Upper lobe of left lung (tissue), 6 donors: ENCODE results near the gene STXBP6. TPM values are rescaled to one million over a fixed set of nuclear protein-coding genes. Genes with fewer than 3 reads are reported as not detected.

ENCODE experiments used
- ATAC-seq, 2 donors: fragments of 200-7000 bp; cut with Tn5 transposase; one replicate each; pipeline ENCODE4 v1.9.1; 2022; ENCODE audit warnings: mild to moderate bottlenecking in 2 of 2, moderate library complexity in 2 of 2; ENCODE audit not compliant: low FRiP score in 2 of 2
- DNase-seq, 2 donors: peaks; one replicate each; pipeline ENCODE4 v3.0.0-alpha.2; 2019 to 2020
- H3K27ac ChIP-seq, 4 donors: fragments of 200-600 bp; sonication (generic); one replicate each; pipeline ENCODE4 v1.5.1; 2016 to 2019
- H3K27me3 ChIP-seq, 4 donors: fragments of 200-600 bp; sonication (generic); one replicate each; pipeline ENCODE4 v1.5.1; 2017 to 2019
- H3K36me3 ChIP-seq, 4 donors: fragments of 200-600 bp; sonication (generic); one replicate each; pipeline ENCODE4 v1.5.1; 2016 to 2019
- H3K4me1 ChIP-seq, 4 donors: fragments of 200-600 bp; sonication (generic); one replicate each; pipeline ENCODE4 v1.5.1; 2018 to 2019
- H3K4me3 ChIP-seq, 4 donors: fragments of 200-600 bp; sonication (generic); one replicate each; pipeline ENCODE4 v1.5.1; 2017 to 2019; ENCODE audit warnings: mild to moderate bottlenecking in 2 of 4, moderate library complexity in 1 of 4
- H3K9me3 ChIP-seq, 4 donors: fragments of 200-600 bp; sonication (generic); one replicate each; pipeline ENCODE4 v1.5.1; 2018 to 2019
- EP300 ChIP-seq, 4 donors: sonication (generic); formaldehyde crosslinking; IDR thresholded peaks; one replicate each; pipeline ENCODE4 v1.5.1; 2017; ENCODE audit warnings: antibody characterized with exemption in 4 of 4, control low read depth in 2 of 4
- POLR2A ChIP-seq, 4 donors: fragments of 450-650 bp; IDR thresholded peaks; one replicate each; pipeline ENCODE4 v1.5.1; 2016 to 2017; ENCODE audit warnings: antibody characterized with exemption in 4 of 4, mild to moderate bottlenecking in 2 of 4
- POLR2AphosphoS5 ChIP-seq, 2 donors: sonication (generic); formaldehyde crosslinking; IDR thresholded peaks; one replicate each; pipeline ENCODE4 v1.5.1; 2017; ENCODE audit warnings: antibody characterized with exemption in 2 of 2
- WGBS, 2 donors: methylation state at CpG; one replicate each; pipeline ENCODE4 v1.1.5; 2017 to 2018; 5-methylcytosine and 5-hydroxymethylcytosine counted together
- total RNA-seq, 6 donors: library from RNA; depleted of rRNA in 4 of 6; stranded (reverse); fragments of >200 nt in 4 of 6; gene quantifications; one replicate each; pipeline versions ENCODE4 v1.1.0 to v1.2.1, GENCODE V29; 2016 to 2021
- TF ChIP-seq, protein P1 (sequence below), 6 experiments: fragments of 450-650 bp in 4 of 6; fragments of 200-600 bp in 2 of 6; sonication (generic) in 2 of 6; IDR thresholded peaks; one replicate each; pipeline ENCODE4 v1.5.1; 2016 to 2019; ENCODE audit warnings: antibody characterized with exemption in 6 of 6
- donor health status: DM: no; HTN: no; CAD: no; lungs with moderate emphysema.
- donor health status: DM: no; HTN: yes; CAD: no; lungs with severe emphysema.

Gene STXBP6
- total RNA-seq, 6 donors from 2014 or later, result 13.6 to 38.3 (median 23.7) TPM

DNA sequence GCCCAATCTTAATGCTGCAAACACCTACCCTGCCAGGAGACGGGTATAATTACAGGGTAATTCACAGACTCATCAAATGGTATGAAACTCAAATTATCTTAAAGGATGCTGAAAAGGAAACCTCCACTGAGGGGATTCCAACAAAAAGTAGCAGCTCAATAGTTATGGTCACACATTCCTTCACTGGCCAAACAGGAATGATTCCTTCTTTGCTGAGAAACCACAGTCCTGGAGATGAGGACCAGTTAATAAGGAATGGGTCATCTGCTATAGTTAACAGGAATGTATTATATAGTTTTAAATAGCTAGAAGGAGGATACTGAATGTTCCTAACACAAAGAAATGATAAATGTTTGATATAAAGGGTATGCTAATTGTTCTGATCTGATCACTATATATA is 136.9 kb downstream of the STXBP6 start:
- H3K4me1 ChIP-seq, result peaks cover 11 to 19% (median 16%) of the 10 kb centered on the region in 4 donors

DNA sequence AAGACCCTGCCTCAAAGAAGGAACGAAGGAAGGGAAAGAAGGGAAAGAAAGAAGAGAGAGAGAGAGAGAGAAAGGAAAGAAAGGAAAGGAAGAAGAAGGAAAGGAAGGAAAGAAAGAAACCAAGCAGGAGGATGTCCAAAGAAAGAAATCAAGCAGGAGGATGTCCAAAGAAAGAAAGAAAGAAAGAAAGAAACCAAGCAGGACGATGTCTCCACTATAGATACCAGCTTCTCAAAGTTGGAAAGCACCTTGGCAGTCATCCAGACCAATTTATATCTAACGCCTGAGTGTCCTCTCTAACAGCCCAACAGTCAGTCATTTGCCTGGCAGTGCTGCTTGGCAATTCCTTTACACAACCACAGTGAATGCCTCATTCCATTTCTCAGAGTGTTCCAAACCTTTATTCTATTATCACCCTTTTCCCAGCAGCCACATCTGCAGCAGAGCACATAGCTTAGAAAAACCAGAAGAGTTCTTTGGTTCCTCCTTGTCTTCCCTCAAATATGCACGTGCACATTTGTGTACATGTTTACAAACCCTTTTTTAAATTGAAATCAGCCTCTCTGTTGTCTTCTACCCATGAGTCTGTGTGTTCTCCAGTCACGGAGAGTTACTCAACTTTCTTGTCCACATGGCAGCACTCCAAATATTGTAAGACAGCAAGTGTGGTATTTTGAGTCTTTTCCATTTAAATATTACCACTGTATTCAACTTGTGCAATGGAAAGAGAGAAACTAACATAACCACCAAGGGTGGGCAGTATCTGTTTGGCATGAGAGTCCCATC is 138.4 kb downstream of the STXBP6 start:
- H3K4me1 ChIP-seq, result peaks cover 11 to 19% (median 16%) of the 10 kb centered on the region in 4 donors
- H3K36me3 ChIP-seq, result no peaks in the 10 kb centered on the region
- no peak for TF ChIP-seq EP300 (IDR thresholded peaks at IDR 0.05)
- TF ChIP-seq, protein P1, sequence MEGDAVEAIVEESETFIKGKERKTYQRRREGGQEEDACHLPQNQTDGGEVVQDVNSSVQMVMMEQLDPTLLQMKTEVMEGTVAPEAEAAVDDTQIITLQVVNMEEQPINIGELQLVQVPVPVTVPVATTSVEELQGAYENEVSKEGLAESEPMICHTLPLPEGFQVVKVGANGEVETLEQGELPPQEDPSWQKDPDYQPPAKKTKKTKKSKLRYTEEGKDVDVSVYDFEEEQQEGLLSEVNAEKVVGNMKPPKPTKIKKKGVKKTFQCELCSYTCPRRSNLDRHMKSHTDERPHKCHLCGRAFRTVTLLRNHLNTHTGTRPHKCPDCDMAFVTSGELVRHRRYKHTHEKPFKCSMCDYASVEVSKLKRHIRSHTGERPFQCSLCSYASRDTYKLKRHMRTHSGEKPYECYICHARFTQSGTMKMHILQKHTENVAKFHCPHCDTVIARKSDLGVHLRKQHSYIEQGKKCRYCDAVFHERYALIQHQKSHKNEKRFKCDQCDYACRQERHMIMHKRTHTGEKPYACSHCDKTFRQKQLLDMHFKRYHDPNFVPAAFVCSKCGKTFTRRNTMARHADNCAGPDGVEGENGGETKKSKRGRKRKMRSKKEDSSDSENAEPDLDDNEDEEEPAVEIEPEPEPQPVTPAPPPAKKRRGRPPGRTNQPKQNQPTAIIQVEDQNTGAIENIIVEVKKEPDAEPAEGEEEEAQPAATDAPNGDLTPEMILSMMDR (IDR thresholded peaks at IDR 0.05), result no peak
- no peak for TF ChIP-seq POLR2AphosphoS5 (IDR thresholded peaks at IDR 0.05)
- TF ChIP-seq POLR2A (IDR thresholded peaks at IDR 0.05), result no peak
- H3K4me3 ChIP-seq, result no peak overlapping the region
- ATAC-seq, result peak in 1 of 2 donors; percentile 77
- WGBS, 2 donors, result 17 to 22% methylated on average over 5 of the region's 5 CpGs
- H3K27me3 ChIP-seq, result no peaks in the 10 kb centered on the region
- no peaks in the 10 kb centered on the region for H3K9me3 ChIP-seq
- DNase-seq, result no peak
- H3K27ac ChIP-seq, result peak overlapping the region in 2 of 4 donors; percentile 8 to 20

More for the DNA sequence above, 136.9 kb downstream of the STXBP6 start:
- Histone ChIP-seq H3K27me3 (no peaks in the 10 kb centered on the region), H3K4me3 (no peak overlapping the region), H3K9me3 (no peaks in the 10 kb centered on the region), H3K27ac (no peak overlapping the region), H3K36me3 (no peaks in the 10 kb centered on the region)
- 83 to 100% methylated on average over 1 of the region's 1 CpG for WGBS, 2 donors
- no peak for DNase-seq
- ATAC-seq, result no peak
- TF ChIP-seq POLR2AphosphoS5 (IDR thresholded peaks at IDR 0.05) (no peak), POLR2A (IDR thresholded peaks at IDR 0.05) (no peak), EP300 (IDR thresholded peaks at IDR 0.05) (no peak)
- TF ChIP-seq, protein P1 (IDR thresholded peaks at IDR 0.05), result no peak

DNA sequence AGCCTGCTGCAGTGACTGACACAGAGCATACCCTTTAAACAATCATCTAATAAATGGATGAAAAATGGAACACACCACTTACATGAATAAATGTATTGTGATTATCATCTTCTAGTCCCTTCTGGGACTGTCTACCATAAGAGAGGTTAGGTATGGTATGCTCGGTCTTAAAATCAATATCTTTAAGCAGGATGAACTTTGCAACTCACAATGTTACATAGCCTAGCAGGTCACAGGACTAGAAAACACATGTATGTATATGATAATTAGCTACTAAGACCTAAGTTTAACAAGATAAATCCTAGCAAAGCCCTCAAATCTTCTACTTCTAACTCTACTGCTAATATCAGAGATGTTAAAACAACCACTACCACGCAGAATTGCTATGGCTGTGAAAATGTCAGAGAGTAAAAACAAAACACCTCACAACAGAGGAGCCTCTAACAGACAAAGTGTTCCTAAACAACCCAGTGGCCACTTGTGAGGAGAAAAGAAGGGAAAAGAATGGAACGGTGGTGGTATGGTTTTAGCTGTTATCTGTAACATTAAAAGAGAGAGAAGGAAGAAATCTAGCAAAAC is 139.4 kb downstream of the STXBP6 start:
- TF ChIP-seq POLR2AphosphoS5 (IDR thresholded peaks at IDR 0.05) (no peak), POLR2A (IDR thresholded peaks at IDR 0.05) (no peak), EP300 (IDR thresholded peaks at IDR 0.05) (no peak)
- TF ChIP-seq, protein P1 (IDR thresholded peaks at IDR 0.05), result no peak
- no peak for DNase-seq
- Histone ChIP-seq H3K9me3 (no peaks in the 10 kb centered on the region), H3K4me3 (no peak overlapping the region), H3K36me3 (no peaks in the 10 kb centered on the region), H3K4me1 (peaks cover 11 to 19% (median 16%) of the 10 kb centered on the region in 4 donors), H3K27me3 (no peaks in the 10 kb centered on the region), H3K27ac (no peak overlapping the region)
- ATAC-seq, result no peak
- WGBS, 2 donors, result 87 to 93% methylated on average over 3 of the region's 3 CpGs

DNA sequence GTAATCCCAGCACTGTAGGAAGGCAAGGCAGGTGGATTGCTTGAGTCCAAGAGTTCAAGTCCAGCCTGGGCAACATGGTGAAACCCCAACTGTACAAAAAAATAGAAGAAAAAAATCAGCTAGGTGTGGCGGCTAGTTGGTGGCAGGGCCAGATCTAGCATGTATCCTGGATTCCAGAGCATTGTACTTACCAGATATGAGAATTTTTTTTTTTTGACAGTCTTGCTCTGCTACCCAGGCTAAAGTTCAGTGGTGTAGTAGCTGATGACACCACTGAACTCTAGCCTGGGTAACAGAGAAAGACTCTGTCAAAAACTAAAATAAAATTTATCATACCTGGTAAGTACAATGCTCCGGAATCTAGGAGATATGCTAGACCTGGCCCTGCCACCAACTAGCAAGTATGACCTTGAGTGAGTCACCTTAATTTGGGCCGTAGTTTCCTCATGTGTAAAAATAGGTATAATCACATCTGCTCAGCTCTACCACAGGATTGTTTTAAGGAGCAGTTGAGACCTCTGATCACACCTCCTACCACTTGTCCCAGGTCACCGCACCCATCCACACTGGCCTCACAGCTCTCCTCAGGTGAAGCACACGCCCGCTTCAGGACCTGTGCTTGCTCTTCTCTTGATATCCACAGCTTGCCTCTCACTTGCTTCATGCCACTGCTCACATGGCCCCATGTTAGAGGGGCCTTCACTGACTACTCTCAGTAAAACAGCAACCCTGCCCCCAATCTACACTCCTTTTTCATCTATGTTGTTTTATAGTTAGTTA is 140.2 kb downstream of the STXBP6 start:
- DNase-seq (no peak), ATAC-seq (no peak)
- Histone ChIP-seq H3K27me3 (no peaks in the 10 kb centered on the region), H3K4me1 (peaks cover 11 to 19% (median 16%) of the 10 kb centered on the region in 4 donors), H3K36me3 (no peaks in the 10 kb centered on the region), H3K9me3 (no peaks in the 10 kb centered on the region), H3K27ac (no peak overlapping the region), H3K4me3 (no peak overlapping the region)
- TF ChIP-seq, protein P1 (IDR thresholded peaks at IDR 0.05), result no peak
- TF ChIP-seq POLR2A (IDR thresholded peaks at IDR 0.05) (no peak), EP300 (IDR thresholded peaks at IDR 0.05) (no peak), POLR2AphosphoS5 (IDR thresholded peaks at IDR 0.05) (no peak)
- 96 to 97% methylated on average over 6 of the region's 6 CpGs for WGBS, 2 donors
